CD4-positive, alpha-beta T cell treated with Interleukin-10 for 1 hour (primary cell): ENCODE results near the gene CNDP1.

Source experiments
- DNase-seq: peaks from one replicate; pipeline ENCODE4 v3.0.0-alpha.2; 2020

Gene CNDP1

DNA sequence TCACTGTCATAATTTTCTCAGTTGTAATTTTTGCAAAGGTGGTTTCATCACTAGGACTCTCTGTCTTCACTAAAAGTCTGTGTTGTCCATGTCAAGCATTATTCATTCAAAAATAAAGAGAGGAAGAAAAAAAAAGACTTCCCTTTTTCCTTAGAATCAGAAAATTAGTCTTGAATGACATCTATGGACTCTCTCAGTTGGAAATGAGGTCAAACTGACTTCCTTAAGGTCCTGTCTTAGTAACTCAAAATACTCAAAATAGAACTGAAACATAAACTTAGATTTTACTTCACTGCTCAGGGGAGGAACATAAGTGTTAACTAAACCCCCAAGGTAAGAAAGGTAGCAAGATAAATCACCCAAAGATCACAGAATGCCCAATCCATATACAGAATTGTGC, 61.1 kb downstream of the CNDP1 start:
- no peak for DNase-seq

DNA sequence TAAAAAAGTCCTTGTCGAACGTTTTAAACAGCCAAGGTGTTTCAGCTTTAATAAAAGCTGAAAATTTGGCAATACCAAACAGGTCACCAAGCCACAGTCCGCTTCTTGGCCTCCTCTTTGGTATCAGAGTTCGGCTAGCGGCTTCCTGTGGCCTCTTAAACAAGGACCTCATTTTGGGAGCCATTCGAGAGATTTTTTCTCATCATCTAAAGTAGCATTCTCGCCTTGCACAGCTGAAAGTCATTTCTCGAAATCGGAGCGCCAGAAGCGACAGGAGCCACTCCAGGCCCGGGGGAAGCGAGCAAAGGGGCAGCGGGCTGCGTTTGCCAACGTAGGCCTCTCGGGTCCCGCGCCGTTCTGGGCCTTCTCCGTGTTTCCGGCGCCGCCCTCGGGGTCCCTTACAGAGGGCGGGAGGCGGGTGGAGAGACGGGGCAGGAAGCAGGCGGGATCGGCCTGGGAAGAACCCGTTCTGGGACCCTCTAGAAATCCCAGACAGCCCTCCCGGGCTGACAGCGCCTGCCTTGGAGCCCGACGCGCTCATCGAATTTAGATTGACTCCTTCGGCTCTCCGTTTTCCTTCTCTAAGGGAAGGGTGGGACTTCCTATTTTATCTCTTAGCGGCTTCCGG, 62.8 kb downstream of the CNDP1 start:
- no peak for DNase-seq

DNA sequence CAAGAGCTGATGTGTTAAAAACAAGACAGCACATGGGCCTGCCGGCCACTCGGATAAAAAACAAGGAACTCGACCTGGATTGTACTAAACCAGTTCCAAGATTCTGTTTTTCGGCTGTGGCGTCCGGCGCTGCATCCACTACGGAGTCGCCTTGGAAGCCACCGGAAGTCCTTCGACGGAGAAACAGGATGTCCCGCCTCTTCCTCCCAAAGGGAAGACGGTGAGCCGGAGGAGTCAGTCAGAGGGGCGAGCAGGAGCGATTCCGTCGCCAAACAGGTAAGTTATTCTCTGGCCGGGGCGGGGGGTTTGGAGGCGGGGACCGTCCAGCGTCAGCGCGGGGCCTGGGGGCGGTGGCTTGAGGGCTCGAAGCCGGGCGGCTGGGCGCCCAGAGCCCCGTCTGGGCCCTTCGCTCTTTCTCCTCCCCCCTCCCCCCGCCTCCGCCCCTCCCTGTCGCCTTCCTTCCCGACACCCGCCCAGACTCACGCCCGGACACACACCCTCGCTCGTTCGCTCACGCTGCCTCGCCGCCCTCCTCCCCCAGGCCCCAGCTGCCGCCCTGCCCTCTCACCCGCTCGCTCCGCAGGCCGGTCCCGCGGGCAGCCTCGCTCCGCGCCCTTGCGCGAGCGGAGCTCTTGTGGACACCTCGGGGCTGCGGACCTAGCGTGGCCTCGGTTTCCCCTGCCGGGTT, 63.5 kb downstream of the CNDP1 start, which contains the start of gene ZNF407:
Gene ZNF407 (plus strand): TSS at position 209 of the 688 bp plus-strand sequence. CDS start 33,150 bp downstream, outside the sequence.
- DNase-seq: peak; percentile 91

DNA sequence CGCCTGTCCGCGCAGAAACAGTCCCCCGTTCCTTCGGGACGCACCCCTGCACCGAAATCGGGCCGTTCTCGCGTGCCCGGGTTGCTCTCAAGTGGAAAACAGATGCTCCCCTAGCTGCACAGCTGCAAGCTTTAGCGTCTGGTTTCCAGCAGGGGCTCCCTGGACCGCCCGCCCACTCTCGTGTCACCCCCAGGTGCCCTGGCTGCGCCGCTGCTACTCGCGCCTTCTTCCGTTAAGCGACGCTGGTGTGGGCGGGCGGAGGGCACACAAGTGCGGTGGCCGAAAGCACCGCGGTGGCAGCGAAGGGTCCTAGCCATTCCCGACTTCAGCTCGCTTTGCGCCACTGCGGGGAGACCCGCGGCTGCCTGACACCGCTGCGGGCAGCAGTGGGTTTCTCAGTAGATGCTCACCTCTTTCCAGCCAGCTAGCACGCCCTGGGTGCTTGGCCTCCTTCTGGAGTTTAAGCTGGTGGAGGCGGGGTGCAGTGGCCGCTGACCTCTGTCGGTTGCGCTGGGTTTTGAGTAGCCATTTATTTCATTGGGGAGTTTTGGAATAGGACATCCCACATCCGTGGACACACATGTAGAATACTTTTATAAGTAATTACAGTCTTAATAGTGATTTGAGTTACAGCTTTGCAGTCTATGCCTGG, 64.2 kb downstream of the CNDP1 start:
- peak; percentile 67 for DNase-seq

DNA sequence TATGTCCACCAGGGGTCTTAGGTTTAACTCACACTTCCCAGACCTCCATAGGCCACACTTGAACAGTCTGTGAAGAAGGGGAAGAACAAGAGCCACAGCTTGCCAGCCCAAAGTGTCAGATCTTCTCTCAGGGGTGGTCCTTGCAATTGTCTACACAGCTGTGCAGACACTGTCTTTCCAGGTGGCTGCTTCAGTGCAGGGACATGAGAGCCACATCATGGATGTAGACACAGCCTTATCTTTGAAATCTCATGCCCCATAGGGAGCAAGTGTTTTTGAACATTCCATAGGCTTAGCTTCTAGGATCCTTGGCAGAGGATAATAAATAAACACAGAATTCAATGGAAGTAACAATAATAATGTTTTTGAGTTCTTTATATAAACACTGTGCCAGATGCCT, 70.1 kb downstream of the CNDP1 start:
- DNase-seq: no peak

DNA sequence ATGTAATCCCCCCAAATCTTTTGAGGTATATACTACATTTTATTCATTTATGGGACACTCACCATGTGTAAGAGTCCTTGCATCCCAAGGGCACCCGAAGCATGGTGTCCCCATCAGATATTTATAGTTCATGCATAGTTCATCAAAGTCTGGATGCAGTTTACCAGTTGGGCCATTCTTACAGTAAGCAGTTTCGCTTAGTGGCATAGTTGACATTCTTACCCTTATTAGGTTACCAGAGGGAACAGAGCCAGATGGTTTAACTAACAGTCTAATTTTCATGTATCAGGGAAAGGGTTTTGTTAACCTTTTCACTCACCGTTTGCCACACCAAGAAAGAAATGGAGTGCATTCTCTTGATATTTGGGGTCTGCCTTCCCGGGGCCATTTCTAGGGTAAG, 70.5 kb downstream of the CNDP1 start:
- DNase-seq: no peak

DNA sequence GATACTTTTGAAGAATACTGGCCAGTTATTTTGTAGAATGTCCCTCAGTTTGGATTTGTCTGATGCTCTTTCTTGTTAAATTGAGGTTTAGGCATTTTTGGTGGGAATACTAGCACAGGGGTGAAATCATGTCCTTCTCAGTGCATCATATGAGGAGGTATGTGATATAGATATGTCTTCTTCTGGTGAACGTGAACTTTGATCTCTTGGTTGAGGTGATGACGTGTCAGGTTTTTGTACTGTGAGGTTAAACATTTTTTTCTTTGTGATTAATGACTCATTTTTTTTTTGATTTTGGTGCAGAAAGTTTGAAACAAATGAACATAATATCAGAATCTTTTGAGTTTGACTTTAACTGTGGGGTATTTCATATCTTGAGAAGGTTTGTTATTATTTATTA, 74.4 kb downstream of the CNDP1 start:
- no peak for DNase-seq

DNA sequence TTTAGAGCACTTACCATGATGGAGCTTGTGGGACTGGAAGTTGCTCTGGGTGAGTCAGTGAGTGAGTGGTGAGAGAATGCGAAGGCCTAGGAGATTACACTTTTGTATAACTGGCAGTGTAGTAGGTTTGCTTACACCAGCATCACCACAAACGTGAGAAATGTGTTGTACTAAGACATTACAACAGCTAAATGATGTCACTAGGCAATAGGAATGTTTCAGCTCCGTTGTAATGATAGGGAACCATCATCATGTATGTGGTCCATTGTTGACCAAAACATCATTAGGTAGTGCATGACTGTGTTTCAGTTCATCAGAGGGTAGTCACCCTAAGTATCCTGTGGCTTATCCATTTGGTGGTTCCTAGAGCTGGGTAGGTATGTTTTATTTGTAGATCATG, 75.2 kb downstream of the CNDP1 start:
- no peak for DNase-seq

DNA sequence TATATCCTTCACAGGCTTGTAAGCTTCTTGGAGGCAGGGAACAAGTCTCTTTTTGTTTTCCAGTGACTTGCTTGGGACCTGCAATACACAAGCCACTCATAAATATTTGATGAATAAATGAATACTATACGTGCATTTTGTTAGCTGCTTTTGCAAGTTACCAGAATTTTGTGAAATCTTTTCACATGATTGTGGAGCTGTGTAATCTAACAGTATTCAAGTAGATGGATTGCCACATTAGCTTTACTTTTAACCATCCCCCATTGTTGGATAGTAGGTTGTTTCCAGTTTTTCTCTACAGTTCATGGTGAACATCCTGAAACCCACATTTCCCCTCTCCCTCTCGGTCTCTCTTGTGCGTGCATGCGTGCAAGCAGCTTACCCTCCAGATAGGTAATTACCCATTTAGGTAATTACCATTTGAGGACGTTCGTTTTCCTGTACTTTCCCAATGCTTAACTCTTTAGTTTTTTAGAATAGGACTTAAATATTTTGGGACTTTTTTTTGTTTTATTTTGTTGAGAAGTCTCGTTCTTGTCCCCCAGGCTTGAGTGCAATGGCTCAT, 75.8 kb downstream of the CNDP1 start:
- DNase-seq: no peak

DNA sequence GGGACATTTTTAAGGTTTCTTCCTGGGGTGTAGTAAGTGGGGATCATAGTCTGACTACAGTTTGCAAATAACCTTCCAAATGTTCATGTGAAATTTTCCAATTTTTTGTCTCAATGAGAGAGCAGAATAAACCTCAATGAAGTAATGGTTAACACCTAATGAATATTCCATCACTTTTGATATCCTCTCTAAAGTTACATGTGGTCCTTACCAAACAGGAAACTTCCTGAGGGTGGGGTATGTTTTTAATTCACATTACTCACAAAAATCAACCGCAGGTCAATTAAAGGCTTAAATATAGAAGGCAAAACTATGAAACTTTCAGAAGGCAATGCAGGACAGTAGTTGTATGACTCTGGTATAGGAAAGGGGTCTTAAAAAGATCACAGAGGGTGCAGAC, 76.6 kb downstream of the CNDP1 start:
- no peak for DNase-seq

DNA sequence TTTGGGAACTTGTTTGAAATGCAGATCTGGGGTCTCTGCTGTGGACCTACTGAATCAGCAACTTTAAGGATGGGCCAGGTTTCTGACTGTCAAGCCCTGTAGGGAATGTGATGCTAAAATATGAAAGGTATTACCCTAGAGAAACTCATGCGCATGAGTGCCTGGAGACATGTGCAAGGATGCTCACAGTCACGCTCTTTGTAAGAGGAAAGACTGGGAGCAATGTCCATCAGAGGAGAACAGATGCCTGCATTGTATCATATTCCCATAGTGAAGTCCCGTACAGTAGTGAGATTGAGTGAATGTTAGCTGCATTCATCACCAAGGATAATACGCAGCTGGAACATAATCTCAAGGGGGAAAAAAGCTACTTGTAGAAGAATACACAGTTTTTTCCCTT, 77.5 kb downstream of the CNDP1 start:
- DNase-seq: no peak

DNA sequence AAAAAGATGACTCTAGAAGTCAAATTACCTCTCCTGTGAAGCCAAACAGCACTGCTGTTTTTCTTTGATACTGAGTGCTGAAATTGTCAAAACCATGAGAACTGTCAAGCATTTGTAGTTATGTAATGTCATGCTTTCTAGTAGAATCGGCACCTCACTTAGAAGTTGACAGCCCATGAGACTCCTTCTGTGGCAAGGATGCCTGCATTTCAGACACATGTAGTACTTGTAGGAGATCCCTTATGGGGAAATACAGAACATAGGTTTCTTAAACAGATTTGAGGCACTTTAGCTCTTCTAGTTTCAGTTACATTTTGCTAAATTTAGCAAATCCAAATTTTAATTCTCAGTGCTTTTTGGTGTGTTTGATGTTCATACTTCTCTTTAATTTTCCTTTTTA, 79.1 kb downstream of the CNDP1 start:
- no peak for DNase-seq

DNA sequence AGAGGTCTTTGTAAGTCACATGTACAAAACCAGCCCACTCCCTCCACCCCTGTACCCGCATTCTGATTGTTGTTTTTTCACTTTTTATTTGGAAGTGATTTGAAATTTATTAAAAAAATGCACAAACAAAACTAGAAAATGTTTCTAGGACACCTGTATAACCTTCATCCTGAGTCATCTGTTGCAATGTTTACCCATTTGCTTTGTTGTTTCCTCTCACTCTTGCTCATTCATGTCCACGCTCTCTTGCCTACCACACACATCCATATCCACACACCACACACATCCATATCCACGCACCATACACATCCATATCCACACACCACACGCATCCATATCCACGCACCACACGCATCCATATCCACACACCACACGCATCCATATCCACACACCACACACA, 82.2 kb downstream of the CNDP1 start:
- no peak for DNase-seq

DNA sequence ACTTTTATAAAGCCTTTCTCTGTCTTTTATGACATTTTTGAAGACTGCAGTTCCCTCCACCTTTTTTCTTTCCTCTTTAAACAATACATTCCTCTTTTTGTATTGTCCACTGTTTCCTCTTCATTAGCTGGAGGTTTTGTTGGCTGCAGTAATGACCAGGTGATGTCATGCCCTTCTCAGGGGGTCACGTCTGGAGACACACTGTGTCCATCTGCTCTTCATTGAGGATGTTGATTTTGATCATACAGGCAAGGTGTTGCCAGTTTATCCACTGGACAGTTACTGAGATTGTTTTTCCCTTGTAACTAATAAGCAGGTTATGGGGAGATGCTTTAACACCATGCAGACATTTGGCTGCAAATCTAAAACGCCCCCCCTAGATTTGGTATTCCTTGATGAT, 83.2 kb downstream of the CNDP1 start:
- no peak for DNase-seq

DNA sequence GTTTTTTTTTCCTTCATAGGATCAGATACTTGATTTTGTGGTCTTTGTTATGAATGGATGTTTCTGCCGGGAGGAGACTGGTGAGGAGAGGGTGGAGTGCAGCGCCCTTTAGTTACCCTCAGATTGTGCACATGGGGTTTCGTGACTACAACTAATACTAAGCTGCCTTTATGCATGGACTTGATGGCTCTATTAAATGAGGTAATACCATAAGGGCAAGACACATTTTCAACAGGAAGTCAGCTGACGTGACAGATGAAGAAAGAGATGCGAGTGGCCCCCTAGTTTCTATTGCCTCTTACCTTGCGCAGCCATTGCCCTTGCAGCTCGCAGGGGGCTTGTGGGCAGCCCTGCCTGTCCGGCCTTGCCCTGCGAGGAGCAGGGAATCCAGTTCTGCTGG, 87.8 kb downstream of the CNDP1 start:
- no peak for DNase-seq

DNA sequence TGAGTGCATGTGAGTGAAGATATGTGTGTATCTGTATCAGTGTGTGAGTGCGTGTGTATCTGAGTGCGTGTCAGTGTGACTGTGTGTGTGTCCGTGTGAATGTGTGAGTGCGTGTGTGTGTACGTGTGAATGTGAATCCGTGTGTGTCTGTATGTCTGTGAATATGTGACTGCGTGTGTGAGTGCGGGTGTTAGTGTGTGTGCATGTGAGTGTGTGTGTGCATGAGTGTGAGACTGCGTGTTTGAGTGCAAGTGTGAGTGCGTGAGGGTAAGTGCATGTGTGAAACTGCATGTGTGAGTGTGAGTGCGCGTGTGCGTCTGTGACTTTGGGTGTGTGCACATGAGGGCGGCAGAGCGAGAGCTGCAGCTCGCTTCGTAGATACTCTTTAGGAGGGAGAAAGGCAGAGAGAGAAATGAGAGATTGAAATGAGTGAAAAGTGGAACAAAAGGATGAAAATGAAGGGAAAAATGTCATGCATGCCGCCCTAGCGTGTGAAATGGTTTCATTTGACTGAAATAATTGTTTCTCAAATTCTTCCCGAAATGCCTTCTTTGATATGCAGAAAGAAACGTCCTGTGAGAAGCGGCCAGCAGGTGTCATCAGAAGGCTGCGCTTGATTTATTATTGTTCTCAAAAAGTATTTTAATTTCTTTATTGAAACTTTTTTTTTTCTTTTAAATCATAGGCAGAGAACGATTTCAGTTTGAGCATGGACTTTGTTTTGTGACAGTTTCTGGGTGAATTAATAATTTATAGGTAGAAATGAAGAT, 88.9 kb downstream of the CNDP1 start:
- DNase-seq: peak; percentile 35

DNA sequence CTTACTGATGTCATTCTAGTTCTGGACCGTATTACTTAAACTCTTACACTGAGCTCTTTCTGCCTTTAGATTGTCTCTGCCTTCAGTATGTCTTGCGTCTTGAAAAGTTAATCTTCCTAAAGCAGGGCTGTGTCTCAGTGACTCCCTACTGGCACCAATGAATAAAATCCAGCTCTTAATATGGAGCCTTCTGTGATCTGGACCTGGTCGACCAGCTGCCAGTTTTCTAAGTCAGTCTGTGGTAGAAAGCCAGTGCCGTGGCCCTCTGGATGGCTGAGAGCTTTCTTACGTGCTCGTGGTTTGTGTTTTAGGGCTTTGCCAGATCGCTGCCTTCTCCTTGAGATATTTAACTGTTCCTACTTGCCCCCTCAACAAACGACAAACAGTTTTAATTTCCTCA, 90.2 kb downstream of the CNDP1 start:
- DNase-seq: no peak

DNA sequence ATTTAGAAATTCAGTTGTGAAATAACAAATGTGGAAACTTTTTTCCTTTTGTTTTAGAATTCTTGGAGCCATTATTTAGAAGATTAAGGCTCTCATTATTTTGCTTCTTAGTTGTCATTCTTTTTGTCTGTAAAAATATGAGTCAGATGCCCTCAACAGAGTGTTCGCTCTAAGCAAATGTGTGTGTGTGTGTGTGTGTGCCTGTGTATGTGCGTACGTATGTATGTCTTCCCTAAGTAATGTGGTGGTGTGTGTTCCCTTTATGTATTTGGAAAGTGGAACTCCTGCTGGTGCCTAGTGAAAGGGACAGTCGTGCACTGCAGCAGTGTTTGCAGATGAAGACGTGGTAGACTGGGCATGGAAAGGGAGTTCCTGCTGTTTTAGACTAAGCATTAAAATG, 90.9 kb downstream of the CNDP1 start:
- DNase-seq: no peak

DNA sequence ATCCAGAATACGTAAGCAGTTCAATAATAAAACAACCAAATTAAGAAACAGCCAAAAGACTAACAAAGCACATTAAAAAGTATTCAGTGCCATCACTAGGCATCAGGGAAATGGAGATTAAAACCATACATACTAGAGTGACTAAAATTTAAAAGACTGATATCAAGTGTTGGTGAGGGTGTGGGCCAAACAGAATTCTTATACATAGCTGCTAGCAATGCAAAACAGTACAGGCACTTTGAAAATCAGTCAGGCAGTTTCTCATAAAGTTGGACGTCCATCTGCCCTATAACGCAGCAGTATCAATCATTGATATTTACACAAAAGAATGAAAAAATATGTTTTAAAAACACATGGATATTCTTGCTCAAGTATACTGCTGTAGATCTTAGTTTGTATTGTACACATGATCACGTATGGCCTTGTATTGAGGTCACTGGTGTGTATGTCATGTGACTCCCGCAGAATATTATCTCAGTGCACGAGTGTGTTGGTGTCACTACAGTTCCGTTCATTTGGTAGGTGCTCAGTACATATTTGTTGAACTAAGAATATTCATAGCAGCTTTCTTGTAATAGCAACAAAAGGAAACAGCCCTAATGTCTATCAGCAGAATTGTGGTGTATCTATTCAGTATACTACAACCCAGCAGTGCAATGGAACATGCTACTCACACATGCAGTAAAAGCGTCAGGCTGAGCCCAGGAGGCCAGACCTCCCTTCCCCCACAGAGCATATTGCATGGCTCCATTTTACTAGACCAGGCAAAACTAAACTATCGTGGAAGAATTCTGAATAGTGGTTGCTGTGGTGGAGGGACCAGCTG, 92.0 kb downstream of the CNDP1 start:
- DNase-seq: no peak

DNA sequence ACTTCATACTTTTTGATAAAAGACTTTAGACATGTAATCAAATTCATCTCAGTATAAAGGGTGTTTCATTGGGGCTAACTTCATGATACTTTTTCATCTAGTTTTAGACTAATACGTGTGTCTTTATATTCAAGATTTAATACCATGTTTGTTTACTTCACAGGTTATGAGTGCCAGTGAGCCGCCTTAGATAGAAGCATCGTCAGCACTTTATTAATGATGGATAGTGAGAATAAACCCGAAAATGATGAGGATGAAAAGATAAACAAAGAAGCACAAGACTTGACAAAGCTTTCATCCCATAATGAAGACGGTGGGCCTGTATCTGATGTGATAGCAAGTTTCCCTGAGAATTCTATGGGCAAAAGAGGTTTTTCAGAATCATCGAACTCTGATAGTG, 96.5 kb downstream of the CNDP1 start:
- DNase-seq: no peak

DNA sequence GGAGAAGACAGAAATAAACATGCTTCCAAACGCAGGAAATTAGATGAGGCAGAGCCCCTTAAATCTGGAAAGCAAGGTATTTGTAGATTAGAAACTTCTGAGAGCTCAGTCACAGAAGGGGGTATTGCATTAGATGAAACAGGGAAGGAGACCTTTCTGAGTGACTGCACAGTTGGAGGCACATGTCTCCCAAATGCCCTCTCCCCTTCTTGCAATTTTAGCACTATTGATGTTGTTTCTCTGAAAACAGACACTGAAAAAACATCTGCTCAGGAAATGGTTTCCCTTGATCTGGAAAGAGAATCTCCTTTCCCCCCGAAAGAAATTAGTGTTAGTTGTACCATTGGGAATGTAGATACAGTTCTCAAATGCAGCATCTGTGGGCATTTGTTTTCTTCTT, 96.9 kb downstream of the CNDP1 start:
- DNase-seq: no peak

DNA sequence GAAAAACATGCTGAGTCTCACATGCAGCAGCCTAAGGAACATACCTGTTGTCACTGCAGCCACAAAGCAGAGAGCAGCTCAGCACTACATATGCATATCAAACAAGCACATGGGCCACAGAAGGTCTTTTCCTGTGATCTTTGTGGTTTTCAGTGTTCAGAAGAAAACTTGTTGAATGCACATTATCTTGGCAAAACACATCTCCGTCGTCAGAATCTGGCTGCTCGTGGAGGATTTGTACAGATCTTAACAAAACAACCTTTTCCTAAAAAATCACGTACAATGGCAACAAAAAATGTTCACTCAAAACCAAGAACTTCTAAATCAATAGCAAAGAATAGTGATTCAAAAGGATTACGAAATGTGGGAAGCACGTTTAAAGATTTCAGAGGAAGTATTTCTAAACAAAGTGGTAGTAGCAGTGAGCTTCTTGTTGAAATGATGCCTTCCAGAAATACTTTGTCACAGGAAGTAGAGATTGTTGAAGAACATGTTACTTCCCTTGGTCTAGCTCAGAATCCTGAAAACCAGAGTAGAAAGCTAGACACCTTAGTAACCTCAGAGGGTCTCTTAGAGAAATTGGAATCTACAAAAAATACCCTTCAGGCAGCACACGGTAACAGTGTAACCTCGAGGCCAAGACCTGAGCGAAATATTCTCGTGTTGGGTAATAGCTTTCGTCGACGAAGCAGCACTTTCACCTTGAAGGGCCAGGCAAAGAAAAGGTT, 97.5 kb downstream of the CNDP1 start:
- peak; percentile 25 for DNase-seq
